SK-N-DZ (cell line): ENCODE measurements around the gene PTGES2.
"Not testable (repeated sequence)": the region's sequence is repeated elsewhere in the genome, so short reads cannot be mapped to it uniquely, and the experiment has no call there.

Experiments
- DNase-seq: peaks from one replicate; pipeline ENCODE4 v3.0.0-alpha.2; 2015; ENCODE audit warnings: low spot score

The PTGES2 gene

DNA sequence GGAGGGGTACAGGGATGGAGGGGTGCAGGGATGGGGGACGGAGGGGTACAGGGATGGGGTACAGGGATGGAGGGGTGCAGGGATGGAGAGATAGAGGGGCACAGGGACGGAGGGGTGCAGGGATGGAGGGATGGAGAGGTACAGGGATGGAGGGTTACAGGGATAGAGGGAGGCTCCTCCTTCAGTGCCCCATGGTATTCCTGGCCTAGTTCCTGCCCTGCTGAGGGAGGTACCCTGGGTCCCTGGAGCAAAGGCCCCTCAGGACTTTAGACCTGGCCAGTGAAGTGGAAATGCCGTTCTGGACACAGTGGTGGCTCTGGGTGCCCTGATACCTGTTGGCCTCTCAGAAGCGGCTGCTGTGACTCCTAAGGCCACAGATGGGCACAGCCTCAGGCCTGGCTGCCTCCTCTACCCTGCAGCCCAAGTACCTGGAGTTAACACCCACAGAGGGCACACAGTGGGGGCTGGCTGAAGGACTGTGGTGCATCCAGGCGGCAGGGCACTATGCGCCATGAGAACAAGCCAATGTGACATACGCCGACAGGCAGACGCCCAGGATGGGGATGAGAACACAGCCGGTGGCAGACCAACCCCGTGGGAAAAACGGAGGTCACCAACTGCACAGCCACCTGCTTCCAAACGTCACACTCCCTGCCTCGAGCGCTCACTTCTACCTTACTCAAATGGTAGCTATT is 8.4 kb downstream of the PTGES2 start:
- no peak for DNase-seq

DNA sequence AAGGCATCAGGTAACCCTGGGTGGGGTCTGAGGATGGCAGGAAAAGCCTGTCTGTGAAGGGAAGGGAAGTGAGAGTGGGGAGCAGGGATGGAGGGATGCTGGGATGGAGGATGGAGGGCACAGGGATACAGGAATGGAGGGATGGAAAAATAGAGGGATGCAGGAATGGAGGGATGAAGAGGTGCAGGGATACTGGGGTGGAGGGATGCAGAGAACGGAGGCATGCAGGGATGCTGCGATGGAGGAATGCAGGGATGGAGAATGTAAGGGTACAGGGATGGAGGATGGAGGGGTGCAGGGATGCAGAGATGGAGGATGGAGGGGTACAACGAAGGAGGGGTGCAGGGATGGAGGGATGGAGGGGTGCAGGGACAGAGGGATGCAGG is 9.1 kb downstream of the PTGES2 start:
- no peak for DNase-seq

DNA sequence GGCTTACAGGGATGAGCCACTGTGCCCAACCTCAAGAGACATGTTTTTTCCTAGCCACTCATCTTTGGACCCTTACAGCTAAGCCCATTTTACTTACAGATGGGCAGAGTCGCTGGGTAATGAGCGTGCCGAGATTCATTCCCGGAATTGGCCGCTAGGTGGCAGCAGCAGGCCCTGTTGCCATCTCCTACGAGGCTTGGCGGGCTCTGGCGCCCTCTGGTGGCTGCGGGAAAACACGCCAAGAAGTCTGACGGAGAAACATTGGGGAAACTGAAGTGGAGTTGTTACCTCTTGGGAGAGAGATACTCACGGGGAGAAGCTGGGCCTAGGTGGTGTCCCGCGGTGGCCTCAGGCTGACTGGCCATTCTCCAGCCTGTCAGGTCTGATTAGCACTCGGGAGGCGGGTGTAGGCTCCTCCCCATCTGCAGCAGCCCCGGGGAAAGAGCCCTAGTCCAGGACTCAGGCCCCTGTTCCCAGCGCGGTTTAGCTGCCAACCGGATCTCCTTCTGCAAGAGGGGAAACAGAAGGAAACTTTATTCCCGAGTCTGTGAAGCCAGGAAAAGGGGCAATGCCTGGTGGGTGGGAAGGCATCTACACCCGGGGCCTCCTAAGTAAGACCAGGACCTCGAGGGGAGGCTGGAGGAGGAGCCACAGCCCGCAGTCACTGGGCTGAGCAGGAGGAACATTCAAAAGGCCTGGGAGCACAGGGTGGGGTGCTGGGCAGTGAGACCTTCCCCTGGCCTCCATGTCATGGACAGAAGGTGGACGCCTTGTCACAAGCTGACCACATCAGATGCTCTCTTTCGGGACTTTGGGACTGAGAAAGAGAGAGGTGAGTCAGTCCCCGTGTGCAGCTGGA is 9.7 kb downstream of the PTGES2 start:
- DNase-seq: peak; percentile 91

DNA sequence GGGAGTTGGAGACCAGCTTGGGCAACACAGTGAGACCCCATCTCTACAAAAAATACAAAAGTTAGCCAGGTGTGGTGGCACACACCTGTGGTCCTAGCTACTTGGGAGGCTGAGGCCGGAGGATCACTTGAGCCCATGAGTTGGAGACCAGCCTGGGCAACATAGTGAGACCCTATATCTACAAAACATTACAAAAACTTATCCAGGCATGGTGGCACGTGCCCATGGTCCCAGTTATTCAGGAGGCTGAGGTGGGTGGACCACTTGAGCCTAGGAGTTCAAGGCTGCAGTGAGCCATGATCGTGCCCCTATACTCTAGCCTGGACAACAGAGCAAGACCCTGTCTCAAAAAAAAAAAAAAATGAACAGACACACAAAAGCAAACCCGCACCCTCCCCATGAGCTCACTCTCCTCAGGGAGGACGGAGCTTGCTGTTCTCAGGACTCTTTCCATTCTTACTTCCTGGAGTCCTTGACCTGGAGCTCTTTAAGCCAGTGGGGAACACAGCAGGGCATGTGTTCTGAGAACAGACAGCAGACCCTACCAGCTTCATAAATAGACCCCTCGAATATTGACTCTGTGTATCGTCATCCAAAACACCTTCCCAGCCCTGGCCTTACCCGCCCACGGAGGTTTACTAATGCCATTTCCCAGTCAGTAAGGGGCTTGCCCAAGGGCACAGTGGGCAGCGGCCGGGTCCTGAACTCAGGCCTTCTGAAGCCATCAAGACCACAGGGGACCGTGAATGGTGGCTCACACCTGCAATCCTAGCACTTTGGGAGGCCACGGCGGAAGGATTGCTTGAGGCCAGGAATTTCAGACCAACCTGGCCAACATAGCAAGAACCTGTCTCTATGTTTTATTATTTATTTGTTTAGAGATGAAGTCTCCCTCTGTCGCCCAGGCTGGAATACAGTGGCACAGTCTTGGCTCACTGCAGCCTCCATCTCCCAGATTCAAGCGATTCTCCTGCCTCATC is 11.1 kb downstream of the PTGES2 start:
- DNase-seq: no peak

DNA sequence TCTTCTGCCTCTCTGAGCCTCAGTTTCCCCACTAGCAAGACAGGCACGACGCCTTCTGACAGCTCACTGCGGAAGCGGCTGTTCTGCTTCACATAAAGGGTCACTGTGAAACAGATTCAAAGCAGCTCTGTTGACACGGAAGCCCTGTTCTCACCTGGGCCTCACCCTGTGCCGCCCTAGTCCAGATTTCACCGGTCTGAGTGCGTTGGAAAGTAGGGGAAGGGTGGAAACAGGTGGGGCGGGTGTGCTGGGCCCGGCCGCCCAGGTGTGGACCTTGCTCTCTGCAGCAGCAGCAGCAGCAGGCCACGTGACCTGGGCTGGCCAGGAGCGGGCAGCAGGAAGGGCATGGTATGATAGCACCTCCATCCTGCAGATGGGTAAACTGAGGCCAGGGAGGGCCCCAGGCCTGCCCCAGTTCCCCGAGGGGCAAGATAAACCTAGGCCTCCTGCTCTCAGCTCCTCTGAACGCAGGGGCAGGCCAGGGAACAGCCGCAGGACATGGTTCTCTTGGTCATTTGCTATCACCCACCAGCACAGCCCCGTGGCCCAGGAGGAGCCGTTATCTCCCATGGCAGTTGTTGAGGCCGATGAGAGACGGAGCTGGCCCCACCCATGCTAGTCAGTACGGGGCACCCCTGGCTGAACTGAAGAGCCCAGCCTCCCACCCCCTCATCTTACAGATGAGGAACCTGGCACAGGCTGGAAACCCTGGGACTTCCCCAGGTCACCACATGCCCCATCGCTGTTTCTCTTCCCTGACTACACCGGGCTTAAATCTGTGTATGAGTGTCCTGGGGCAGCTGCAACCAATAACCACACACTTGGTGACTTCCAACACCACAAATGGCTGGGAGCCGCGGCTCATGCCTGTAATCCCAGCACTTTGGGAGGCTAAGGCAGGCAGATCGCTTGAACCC is 12.1 kb downstream of the PTGES2 start:
- DNase-seq: no peak

DNA sequence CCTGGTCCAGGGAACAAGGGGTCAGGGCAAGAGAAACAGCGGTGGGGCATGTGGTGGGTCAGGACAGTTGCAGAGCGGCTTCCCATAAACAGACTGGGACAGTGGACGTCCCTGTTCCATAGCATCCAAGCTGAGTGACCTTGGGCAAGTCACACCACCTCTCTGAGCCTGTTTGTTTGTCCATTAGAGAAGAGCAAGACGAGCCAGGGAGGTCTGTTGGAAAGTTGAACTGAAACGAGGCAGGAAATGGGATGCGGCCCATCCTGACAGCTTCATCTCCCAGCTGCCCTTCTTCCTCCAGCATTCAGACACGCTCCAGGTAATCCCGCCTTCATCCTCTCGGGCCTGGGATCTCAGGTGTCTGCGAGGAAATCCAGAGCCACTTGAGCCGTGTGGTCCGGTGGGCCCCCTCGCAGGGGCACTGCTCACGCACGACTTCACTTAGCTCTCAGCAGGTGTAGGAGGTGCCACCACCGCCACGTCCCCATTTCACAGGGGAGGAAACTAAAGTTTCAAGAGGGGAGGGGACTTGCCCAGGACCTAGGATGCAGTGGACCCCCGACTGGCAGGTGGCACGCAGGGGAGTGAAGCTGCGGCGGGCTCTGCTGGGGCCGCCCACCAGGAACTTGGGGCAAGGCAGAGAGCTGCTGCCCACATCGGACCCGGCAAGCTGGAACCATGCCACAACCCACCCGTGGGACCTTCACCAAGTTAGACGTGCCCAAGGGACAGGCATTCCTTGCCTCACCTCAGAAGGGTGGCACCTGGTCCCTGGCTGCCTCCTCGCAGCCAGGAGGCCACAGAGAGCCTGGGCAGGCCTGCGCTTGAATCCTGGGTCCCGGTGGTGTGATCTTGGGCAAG is 13.0 kb downstream of the PTGES2 start:
- DNase-seq: no peak

DNA sequence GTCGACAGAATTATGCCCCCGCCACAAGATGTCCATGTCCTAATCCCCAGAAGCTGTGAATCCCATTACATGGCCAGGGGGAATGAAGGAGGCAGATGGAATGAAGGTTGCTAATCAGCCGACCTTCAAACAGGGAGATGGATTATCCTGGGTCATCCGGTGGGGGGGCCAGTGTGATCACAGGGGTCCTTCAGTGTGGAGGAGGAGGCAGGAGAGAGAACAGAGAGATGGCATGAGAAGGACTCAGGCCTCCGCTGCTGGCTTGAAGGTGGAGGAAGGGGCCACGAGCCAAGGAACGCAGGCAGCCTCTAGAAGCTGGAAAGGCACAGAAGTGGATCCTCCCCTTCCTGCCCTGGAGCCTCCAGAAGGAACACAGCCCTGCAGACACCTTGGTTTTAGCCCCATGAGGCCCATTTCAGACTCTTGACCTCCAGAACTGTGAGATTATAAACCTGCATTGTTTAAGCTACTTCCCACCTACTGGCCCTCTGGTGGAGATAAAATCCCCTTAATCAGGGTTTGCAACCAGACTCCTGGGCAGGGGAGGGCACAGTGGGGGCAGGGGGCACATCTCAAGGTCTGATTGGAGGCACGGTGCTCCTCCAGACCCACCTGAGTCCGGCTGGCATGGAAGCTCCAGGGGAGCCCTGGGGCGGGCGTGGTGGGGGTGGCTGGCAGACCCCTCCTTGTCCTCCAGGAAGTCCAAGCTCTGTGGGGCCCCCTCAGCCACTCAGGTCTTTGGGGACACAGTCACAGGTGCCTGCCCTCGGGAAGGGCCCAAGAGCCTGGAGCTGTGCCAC is 13.8 kb downstream of the PTGES2 start:
- DNase-seq: no peak

DNA sequence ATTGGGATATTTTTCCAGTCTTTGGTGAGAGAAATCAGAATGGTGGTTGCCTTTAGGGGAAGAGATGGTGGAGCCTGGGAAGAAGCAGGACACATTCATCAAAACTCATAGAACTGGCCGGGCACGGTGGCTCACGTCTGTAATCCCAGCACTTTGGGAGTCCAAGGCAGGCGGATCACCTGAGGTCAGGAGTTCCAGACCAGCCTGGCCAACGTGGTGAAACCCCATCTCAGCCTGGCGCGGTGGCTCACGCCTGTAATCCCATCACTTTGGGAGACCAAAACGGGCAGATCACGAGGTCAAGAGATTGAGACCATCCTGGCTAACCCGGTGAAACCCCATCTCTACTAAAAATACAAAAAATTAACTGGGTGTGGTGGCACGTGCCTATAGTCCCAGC is 15.8 kb downstream of the PTGES2 start:
- not testable (repeated sequence) for DNase-seq

DNA sequence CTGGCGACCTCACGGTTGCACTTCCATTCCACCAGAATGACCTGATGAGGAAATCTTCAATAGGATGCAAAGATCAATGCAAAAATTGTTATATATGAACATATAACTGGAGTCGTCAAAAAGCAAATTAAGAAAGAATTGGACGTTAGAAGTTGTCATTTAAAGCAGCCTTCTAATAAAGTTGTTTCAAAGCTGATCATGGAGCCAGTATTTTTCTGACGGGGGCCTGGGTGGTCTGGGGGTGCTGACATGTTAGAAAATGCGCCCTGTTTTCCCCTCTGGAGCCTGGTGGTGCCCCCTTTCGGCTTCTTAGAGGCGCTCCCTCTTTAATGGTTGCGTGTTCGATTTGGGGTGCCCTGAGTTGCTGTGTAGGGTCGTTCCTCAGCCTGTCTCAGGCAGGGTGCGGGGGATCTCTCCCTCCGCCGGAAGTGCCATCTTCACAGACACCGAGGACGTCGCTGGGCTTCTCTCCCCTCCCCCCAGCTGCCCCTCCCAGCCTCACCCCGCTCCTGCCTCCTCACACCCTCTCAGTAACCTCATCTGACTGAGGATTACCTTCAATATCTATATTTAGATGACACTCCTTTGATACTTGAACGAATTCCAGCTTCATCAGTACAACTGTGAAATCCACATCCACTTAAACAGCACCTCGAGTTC is 18.3 kb downstream of the PTGES2 start:
- DNase-seq: no peak

DNA sequence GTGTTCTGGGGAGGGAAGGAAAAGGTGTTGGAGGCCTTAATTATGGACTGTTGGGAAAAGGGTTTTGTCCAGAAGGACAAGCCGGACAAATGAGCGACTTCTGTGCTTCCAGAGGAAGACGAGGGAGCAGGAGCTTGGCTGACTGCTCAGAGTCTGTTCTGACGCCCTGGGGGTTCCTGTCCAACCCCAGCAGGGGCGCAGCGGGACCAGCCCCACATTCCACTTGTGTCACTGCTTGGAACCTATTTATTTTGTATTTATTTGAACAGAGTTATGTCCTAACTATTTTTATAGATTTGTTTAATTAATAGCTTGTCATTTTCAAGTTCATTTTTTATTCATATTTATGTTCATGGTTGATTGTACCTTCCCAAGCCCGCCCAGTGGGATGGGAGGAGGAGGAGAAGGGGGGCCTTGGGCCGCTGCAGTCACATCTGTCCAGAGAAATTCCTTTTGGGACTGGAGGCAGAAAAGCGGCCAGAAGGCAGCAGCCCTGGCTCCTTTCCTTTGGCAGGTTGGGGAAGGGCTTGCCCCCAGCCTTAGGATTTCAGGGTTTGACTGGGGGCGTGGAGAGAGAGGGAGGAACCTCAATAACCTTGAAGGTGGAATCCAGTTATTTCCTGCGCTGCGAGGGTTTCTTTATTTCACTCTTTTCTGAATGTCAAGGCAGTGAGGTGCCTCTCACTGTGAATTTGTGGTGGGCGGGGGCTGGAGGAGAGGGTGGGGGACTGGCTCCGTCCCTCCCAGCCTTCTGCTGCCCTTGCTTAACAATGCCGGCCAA is 19.1 kb downstream of the PTGES2 start:
- no peak for DNase-seq

DNA sequence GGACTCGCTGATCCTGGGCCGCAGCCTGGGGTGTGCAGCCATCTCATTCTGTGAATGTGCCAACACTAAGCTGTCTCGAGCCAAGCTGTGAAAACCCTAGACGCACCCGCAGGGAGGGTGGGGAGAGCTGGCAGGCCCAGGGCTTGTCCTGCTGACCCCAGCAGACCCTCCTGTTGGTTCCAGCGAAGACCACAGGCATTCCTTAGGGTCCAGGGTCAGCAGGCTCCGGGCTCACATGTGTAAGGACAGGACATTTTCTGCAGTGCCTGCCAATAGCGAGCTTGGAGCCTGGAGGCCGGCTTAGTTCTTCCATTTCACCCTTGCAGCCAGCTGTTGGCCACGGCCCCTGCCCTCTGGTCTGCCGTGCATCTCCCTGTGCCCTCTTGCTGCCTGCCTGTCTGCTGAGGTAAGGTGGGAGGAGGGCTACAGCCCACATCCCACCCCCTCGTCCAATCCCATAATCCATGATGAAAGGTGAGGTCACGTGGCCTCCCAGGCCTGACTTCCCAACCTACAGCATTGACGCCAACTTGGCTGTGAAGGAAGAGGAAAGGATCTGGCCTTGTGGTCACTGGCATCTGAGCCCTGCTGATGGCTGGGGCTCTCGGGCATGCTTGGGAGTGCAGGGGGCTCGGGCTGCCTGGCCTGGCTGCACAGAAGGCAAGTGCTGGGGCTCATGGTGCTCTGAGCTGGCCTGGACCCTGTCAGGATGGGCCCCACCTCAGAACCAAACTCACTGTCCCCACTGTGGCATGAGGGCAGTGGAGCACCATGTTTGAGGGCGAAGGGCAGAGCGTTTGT is 19.9 kb downstream of the PTGES2 start:
- no peak for DNase-seq

DNA sequence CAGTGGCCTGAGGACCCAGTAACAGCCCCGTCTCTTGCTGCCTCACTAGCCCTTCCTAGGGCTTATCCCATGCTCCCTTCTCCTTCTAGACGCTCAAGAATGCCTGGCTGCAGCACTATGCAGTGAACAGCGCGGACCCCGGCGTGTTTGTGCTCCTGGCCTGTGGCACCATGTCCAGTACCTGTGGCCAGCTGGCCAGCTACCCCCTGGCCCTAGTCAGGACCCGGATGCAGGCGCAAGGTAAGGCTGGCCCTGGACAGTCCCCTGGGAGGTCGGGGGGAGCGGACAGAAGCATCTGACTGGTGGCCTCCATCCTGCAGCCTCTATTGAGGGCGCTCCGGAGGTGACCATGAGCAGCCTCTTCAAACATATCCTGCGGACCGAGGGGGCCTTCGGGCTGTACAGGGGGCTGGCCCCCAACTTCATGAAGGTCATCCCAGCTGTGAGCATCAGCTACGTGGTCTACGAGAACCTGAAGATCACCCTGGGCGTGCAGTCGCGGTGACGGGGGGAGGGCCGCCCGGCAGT is 20.5 kb downstream of the PTGES2 start:
- no peak for DNase-seq

DNA sequence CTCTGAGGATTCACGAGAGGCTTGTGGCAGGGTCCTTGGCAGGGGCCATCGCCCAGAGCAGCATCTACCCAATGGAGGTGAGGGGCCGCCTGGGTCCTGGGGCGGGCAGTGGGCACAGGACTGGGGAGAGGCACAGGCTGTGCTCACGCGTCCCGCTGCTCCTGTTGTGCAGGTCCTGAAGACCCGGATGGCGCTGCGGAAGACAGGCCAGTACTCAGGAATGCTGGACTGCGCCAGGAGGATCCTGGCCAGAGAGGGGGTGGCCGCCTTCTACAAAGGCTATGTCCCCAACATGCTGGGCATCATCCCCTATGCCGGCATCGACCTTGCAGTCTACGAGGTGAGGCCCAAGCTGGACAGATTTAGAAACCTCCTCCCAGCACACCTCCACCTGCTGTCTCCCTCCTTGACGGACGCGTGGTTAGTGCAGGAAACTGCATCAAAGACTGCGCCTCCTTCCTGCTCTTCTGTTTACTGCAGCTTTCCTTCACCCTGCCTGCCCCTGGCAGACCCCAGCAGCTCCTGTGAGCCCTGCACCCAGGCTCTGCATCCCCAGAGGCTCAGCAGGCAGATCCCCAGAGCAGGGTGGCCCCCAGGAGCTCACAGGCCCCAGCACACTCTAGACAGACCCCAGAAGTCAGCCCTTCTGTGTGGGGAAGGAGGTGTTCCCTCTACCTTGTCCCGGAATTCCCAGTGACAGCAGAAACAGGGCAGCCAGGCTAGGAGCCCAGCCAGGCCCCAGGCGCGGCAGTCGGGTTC is 21.2 kb downstream of the PTGES2 start:
- no peak for DNase-seq

DNA sequence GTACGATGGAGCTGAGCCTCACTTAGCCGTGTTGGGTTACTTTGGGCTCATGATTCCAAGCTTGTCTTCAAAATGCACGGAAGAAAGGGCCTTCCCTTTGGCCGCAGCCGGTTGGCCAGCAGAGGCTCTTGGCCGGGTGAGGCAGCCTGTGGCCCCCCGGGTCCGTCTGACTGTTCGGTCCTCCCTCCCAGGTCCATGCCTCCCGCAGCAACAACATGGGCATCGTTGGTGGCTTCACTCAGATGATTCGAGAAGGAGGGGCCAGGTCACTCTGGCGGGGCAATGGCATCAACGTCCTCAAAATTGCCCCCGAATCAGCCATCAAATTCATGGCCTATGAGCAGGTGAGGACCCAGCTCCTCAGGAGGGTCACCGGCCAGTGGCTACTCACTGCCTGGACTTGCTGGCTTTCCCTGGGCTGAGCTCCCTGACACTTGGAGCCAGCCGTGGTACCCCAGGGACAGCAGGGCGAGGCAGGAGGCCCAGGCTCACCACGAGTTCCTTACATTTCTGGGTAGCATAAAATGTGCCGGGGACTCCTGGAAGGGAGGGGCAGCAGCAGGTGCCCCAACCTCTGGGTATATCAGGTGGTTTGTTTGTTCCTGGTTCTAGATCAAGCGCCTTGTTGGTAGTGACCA is 21.9 kb downstream of the PTGES2 start:
- DNase-seq: no peak

DNA sequence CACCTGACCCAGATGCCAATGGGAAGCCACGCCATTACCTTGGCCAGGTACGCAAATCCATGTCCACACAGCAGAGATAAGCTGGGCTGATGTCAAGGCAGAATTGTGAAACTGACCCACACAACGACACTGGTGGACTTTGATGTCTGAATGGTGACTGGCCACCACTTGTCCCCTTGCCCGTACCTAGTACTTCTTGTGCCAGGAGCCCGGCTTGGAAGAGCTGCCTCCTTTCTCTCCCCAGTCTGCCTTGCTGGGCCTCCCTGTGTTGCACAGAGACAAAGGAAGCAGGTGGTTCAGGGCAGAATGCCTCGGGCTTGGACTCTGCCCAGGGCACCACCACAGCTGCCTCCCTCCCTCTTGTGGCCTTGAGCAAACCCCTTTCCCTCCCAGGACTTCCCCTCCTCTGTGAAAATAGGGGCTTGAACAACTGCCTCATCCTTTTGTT is 23.3 kb downstream of the PTGES2 start:
- DNase-seq: no peak
